Measurements from ENCODE around the gene TOM1. TPM values are rescaled to one million over a fixed set of nuclear protein-coding genes. Genes with fewer than 3 reads are reported as not detected.

The TOM1 gene
- total and polyA plus RNA-seq, 2 of the 13 experiments (the other 11 are each of a cell fraction or from before 2014, with no cell fraction given): 30.8 to 87.3 TPM

DNA sequence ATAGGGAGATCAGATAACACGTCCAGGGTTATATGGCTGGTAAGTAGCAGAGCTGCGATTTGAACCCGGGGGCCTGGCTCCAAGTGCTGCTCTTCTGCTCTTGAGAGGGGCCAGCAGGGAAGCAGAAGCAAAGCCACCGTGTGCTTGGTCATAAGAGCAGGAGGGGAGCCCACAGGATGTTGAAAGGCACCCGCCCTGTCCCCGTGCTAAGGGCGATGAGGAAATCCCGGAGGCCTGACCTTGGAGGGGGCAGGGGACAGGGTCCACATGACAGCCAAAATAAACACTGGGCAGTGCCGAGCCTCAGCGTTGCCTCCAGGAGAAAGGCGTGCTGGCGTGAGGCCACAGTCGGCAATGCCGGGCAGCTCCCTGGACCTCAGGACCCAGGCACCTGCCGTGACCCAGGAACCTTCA, 28.8 kb downstream of the TOM1 start (continued):
- TF ChIP-seq HOXA7 (CRISPR knock-in tag; IDR thresholded peaks at IDR 0.05) (no peak), ZMYM2 (CRISPR knock-in tag; IDR thresholded peaks at IDR 0.05) (peak; percentile 75), CBX2 (IDR thresholded peaks at IDR 0.05; ENCODE audit: low read depth, low read length) (no peak), CBX2 (CRISPR knock-in tag; IDR thresholded peaks at IDR 0.05; ENCODE audit: low read depth) (no peak), ZNF282 (IDR thresholded peaks at IDR 0.05; ENCODE audit: partially characterized antibody) (no peak), ZNF713 (CRISPR knock-in tag; IDR thresholded peaks at IDR 0.05) (no peak), SRSF1 (optimal IDR thresholded peaks at IDR 0.05; ENCODE audit: low read depth, low read length) (no peak), ZNF496 (CRISPR knock-in tag; IDR thresholded peaks at IDR 0.05; ENCODE audit: insufficient replicate concordance) (no peak), BORCS8-MEF2B (CRISPR knock-in tag; IDR thresholded peaks at IDR 0.05) (peak; percentile 74; the same call in 1 of the 2 replicates), PHF8 (CRISPR knock-in tag; IDR thresholded peaks at IDR 0.05) (peak; percentile 51), AKAP8 (CRISPR knock-in tag; IDR thresholded peaks at IDR 0.05) (peak; percentile 79; the same call in 1 of the 2 replicates), ZNF296 (CRISPR knock-in tag; conservative IDR thresholded peaks at IDR 0.05) (peak; percentile 95), SP140L (CRISPR knock-in tag; IDR thresholded peaks at IDR 0.05; ENCODE audit: borderline replicate concordance) (no peak; the same call in 1 of the 2 replicates), AFF4 (CRISPR knock-in tag; IDR thresholded peaks at IDR 0.05) (0 out of 2 replicates have a peak, but pooled peaks have one; percentile 26), ZNF740 (CRISPR knock-in tag; IDR thresholded peaks at IDR 0.05) (no peak), ZNF589 (CRISPR knock-in tag; conservative IDR thresholded peaks at IDR 0.05) (no peak), ZMYM4 (CRISPR knock-in tag; IDR thresholded peaks at IDR 0.05) (peak; percentile 94), TEAD2 (CRISPR knock-in tag; IDR thresholded peaks at IDR 0.05) (no peak), ZNF569 (CRISPR knock-in tag; IDR thresholded peaks at IDR 0.05; ENCODE audit: borderline replicate concordance) (no peak), ZNF652 (CRISPR knock-in tag; IDR thresholded peaks at IDR 0.05; ENCODE audit: borderline replicate concordance, low read depth) (peak; percentile 33; the same call in 1 of the 2 replicates)
- TF ChIP-seq, protein P1, sequence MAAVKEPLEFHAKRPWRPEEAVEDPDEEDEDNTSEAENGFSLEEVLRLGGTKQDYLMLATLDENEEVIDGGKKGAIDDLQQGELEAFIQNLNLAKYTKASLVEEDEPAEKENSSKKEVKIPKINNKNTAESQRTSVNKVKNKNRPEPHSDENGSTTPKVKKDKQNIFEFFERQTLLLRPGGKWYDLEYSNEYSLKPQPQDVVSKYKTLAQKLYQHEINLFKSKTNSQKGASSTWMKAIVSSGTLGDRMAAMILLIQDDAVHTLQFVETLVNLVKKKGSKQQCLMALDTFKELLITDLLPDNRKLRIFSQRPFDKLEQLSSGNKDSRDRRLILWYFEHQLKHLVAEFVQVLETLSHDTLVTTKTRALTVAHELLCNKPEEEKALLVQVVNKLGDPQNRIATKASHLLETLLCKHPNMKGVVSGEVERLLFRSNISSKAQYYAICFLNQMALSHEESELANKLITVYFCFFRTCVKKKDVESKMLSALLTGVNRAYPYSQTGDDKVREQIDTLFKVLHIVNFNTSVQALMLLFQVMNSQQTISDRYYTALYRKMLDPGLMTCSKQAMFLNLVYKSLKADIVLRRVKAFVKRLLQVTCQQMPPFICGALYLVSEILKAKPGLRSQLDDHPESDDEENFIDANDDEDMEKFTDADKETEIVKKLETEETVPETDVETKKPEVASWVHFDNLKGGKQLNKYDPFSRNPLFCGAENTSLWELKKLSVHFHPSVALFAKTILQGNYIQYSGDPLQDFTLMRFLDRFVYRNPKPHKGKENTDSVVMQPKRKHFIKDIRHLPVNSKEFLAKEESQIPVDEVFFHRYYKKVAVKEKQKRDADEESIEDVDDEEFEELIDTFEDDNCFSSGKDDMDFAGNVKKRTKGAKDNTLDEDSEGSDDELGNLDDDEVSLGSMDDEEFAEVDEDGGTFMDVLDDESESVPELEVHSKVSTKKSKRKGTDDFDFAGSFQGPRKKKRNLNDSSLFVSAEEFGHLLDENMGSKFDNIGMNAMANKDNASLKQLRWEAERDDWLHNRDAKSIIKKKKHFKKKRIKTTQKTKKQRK (IDR thresholded peaks at IDR 0.05; ENCODE audit: low read length): no peak
- TF ChIP-seq, protein P2, sequence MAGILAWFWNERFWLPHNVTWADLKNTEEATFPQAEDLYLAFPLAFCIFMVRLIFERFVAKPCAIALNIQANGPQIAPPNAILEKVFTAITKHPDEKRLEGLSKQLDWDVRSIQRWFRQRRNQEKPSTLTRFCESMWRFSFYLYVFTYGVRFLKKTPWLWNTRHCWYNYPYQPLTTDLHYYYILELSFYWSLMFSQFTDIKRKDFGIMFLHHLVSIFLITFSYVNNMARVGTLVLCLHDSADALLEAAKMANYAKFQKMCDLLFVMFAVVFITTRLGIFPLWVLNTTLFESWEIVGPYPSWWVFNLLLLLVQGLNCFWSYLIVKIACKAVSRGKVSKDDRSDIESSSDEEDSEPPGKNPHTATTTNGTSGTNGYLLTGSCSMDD (CRISPR knock-in tag; IDR thresholded peaks at IDR 0.05): no peak
